ENCODE results near the gene ARHGEF17. TPM values are rescaled to one million over a fixed set of nuclear protein-coding genes. Genes with fewer than 3 reads are reported as not detected.

ARHGEF17 gene
- total RNA-seq, 6 experiments from 2014 or later: 4.6 to 7.3 (median 5.4) TPM

DNA sequence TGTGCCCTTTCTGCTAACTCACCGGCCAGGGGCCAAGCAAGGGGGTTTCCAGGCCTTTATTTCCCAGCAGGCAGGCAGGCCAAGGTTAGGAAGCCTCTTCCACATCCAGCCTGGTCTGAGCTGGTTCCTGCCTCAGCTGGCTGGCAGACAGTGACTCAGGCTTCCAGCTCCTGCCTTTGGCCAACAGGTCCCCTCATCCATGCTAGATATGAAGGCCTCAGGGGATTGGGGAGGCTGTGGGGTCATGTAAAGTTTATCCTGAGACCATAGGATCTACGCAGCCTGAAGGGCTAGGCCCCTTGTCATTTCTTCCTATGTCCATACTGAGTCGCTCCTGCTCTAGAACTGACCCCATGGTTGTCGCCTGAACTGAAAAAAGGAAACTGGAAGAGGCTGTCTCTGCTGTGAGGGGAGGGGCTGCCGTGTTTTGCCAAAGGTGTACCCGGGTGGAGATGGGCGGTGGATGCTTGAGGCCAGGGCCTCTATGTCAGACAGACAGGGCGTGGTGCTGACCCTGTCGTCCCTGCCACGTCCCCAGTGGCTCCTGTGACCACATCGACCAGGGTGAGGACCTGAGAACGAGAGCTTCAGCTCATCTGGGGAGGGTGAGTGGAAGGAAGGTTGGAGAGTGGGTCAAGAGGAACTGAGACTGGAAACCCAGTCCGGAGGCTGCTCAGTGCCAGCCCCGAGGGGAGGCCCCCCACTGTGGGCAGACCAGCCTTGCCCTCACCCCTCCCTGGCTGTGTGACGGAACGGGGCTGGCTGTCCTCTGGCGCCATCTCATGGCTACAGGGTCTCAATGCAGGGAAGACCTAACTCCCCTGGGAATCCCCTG, 19.0 kb upstream of the ARHGEF17 start:
- intact Hi-C loops (cut with DNase I): no loop called here
- Histone ChIP-seq H3K9me3 (no peaks in the 10 kb centered on the region), H3K36me3 (no peaks in the 10 kb centered on the region), H3K27ac (peak overlapping the region in 2 of 3 donors; percentile 67 to 80), H3K4me1 (peaks cover 0 to 6% (median 3%) of the 10 kb centered on the region in 4 donors), H3K4me3 (no peak overlapping the region), H3K27me3 (no peaks in the 10 kb centered on the region)
- DNase-seq (peak; percentile 72 to 82 (median 73)), ATAC-seq (peak; percentile 83 to 90 (median 86))
- TF ChIP-seq, protein P1, sequence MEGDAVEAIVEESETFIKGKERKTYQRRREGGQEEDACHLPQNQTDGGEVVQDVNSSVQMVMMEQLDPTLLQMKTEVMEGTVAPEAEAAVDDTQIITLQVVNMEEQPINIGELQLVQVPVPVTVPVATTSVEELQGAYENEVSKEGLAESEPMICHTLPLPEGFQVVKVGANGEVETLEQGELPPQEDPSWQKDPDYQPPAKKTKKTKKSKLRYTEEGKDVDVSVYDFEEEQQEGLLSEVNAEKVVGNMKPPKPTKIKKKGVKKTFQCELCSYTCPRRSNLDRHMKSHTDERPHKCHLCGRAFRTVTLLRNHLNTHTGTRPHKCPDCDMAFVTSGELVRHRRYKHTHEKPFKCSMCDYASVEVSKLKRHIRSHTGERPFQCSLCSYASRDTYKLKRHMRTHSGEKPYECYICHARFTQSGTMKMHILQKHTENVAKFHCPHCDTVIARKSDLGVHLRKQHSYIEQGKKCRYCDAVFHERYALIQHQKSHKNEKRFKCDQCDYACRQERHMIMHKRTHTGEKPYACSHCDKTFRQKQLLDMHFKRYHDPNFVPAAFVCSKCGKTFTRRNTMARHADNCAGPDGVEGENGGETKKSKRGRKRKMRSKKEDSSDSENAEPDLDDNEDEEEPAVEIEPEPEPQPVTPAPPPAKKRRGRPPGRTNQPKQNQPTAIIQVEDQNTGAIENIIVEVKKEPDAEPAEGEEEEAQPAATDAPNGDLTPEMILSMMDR (IDR thresholded peaks at IDR 0.05): peak; percentile 78 to 88 (median 81)
- TF ChIP-seq POLR2A (IDR thresholded peaks at IDR 0.05): no peak
- 16% methylated on average over 9 of the region's 17 CpGs for WGBS (ENCODE audit: insufficient coverage, low coverage, low lambda C conversion rate, missing lambda C conversion rate)

DNA sequence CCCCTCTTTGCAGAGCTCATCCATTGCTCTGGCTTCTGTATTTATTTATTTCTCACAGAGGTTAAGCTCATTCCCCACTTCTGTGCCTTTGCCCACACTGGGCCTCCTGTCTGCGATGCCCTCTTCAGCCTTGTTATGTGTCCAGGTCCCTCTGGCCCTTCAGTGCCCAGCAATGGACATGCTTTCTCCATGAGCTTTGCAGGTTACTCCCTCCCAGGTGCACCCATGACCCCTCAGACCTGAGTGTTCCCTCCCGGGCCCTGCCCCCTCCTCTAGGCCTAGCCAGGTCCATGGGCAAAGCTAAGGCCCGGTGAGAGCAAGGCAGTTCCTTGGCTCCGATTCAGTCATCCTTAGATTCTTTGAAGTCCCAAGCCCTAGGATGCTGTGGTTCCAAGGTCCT, 17.5 kb upstream of the ARHGEF17 start:
- intact Hi-C loops (cut with DNase I): loop anchor here in 1 of 2 donors (10.0 kb wide), 1 partner anchor 94 kb away; no protein-coding TSS in a partner anchor
- no peak for ATAC-seq
- Histone ChIP-seq H3K4me3 (no peak overlapping the region), H3K4me1 (peaks cover 0 to 6% (median 3%) of the 10 kb centered on the region in 4 donors), H3K27me3 (no peaks in the 10 kb centered on the region), H3K36me3 (no peaks in the 10 kb centered on the region), H3K27ac (no peak overlapping the region), H3K9me3 (no peaks in the 10 kb centered on the region)
- TF ChIP-seq POLR2A (IDR thresholded peaks at IDR 0.05): no peak
- TF ChIP-seq, protein P1 (IDR thresholded peaks at IDR 0.05): no peak
- DNase-seq: peak in 1 of 3 donors; percentile 33
- WGBS (ENCODE audit: insufficient coverage, low coverage, low lambda C conversion rate, missing lambda C conversion rate): 76% methylated on average over 3 of the region's 4 CpGs

DNA sequence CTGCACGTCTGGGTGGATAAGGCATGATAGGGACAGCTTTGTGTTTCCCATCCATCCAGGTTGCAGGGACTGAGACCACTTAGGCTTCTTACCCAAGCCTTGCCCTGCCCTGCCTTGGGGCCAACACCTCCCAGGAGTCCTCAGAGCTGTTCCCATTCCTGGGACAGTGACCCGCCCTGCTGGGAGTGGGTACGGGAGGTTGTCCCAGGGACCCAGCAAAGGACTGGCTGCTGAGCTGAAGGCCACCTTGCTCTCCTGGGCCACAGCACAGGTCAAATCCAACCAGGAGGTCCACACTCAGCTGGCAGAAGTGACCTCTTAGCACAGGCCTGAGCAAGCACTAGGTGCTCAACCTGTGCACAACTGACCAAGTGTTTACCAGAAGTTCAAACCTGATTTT, 16.9 kb upstream of the ARHGEF17 start:
- Histone ChIP-seq H3K4me3 (no peak overlapping the region), H3K4me1 (peaks cover 0 to 6% (median 3%) of the 10 kb centered on the region in 4 donors), H3K9me3 (no peaks in the 10 kb centered on the region), H3K36me3 (no peaks in the 10 kb centered on the region), H3K27me3 (no peaks in the 10 kb centered on the region), H3K27ac (no peak overlapping the region)
- intact Hi-C loops (cut with DNase I): loop anchor here in 1 of 2 donors (10.0 kb wide), 1 partner anchor 94 kb away; no protein-coding TSS in a partner anchor
- peak in 1 of 3 donors; percentile 28 for DNase-seq
- ATAC-seq: no peak
- TF ChIP-seq POLR2A (IDR thresholded peaks at IDR 0.05): no peak
- TF ChIP-seq, protein P1 (IDR thresholded peaks at IDR 0.05): no peak
- no CpG with 5 or more reads among the region's 3 CpGs for WGBS (ENCODE audit: insufficient coverage, low coverage, low lambda C conversion rate, missing lambda C conversion rate)

DNA sequence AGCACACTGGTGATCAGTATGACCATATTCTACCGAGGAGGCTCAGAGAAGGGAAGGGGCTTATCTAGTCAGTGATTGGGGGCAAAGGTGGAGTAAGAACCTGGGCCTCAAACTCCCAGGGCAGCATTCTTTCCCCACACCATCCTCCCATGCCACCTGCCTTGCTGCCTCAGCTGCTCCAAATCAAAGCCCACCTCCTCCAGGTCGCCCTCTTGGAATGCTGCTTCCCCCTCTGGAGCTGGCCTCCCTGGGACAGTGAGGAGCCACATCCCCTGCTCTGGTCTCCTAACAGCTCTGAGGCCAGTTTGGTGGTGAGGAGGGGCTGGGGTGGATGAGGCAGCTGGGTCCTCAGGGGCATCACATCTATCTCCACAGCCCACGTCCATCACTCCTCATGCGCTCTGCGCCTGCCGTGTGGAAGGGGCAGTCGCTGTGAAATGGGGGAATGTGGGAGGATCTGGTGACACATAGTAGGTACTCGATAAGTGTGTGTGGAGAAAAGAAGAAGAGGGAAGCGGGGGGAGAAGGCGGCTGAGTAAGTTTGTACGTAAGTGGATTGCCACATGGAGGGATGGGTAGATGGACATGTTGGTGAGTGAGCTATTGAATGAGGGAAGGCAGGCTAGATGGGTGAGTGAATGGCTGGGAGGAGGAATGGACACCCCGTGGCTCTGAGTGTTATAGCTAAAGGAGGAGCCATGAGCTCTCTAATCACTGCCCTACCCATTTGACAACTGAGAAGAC, 16.1 kb upstream of the ARHGEF17 start:
- H3K27ac ChIP-seq: no peak overlapping the region
- intact Hi-C loops (cut with DNase I): loop anchor here in 1 of 2 donors (10.0 kb wide), 1 partner anchor 93 kb away; no protein-coding TSS in a partner anchor
- no peaks in the 10 kb centered on the region for H3K9me3 ChIP-seq
- no peak for TF ChIP-seq POLR2A (IDR thresholded peaks at IDR 0.05)
- TF ChIP-seq, protein P1 (IDR thresholded peaks at IDR 0.05): no peak
- DNase-seq (peak in 1 of 3 donors; percentile 31), ATAC-seq (no peak)
- H3K4me1 ChIP-seq: peaks cover 0 to 6% (median 3%) of the 10 kb centered on the region in 4 donors
- WGBS (ENCODE audit: insufficient coverage, low coverage, low lambda C conversion rate, missing lambda C conversion rate): 70% methylated on average over 12 of the region's 12 CpGs
- H3K27me3 ChIP-seq: no peaks in the 10 kb centered on the region
- H3K4me3 ChIP-seq: no peak overlapping the region
- no peaks in the 10 kb centered on the region for H3K36me3 ChIP-seq

Measured in right lobe of liver (tissue), 6 donors.